T-helper 17 cell (primary cell): ENCODE results near the gene CMBL. TPM values are rescaled to one million over a fixed set of nuclear protein-coding genes. Genes with fewer than 3 reads are reported as not detected.
"Not testable (repeated sequence)": the region's sequence is repeated elsewhere in the genome, so short reads cannot be mapped to it uniquely, and the experiment has no call there.

Experiments used
- ATAC-seq: fragments of 150-1000 bp; cut with Tn5 transposase; 2 replicates; pipeline ENCODE4 v1.10.0; 2021; ENCODE audit warnings: mild to moderate bottlenecking, moderate library complexity
- DNase-seq, 3 donors: peaks; one replicate each; pipeline versions ENCODE4 v3.0.0 to v3.0.0-alpha.2; 2020 to 2021
- H3K9me3 ChIP-seq: one replicate; pipeline ENCODE4 v1.7.0; 2013; ENCODE audit warnings: low read length, mild to moderate bottlenecking; ENCODE audit not compliant: control insufficient read depth, poor library complexity, severe bottlenecking
- H3K27ac Mint-ChIP-seq: one replicate; pipeline ENCODE4 v1.8.0; 2022; ENCODE audit warnings: mild to moderate bottlenecking, moderate library complexity, mixed read lengths
- H3K27me3 Mint-ChIP-seq: one replicate; pipeline ENCODE4 v1.8.0; 2022; ENCODE audit warnings: mixed read lengths
- H3K36me3 Mint-ChIP-seq: one replicate; pipeline ENCODE4 v1.8.0; 2022; ENCODE audit warnings: low read depth, mixed read lengths
- H3K4me1 Mint-ChIP-seq: one replicate; pipeline ENCODE4 v1.8.0; 2022; ENCODE audit warnings: mild to moderate bottlenecking, mixed read lengths
- H3K4me3 Mint-ChIP-seq: one replicate; pipeline ENCODE4 v1.8.0; 2022; ENCODE audit warnings: mild to moderate bottlenecking, moderate library complexity, mixed read lengths
- total RNA-seq, 4 donors: library from RNA in 2 of 4; stranded (reverse) in 2 of 4; gene quantifications; one replicate each; pipeline ENCODE4 v1.2.3 and lab custom pipeline; 2022 to 2026

Gene CMBL
- total RNA-seq, 2 donors from 2014 or later, result 0.22 to 0.39 TPM

DNA sequence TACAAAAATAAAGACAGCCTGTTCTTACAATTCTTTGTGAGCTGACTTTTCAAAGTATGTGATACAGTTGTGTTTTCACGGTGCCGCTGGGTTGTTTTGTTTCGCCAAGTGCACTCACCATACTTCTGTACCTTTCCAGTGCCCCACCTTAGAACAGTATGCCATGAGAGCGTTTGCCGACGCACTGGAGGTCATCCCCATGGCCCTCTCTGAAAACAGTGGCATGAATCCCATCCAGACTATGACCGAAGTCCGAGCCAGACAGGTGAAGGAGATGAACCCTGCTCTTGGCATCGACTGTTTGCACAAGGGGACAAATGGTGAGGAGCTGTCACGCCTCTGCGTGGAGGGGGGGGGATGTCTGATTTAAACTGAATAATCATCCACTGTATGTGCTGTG lies 44.7 kb downstream of the CMBL start:
- Mint-ChIP-seq H3K36me3 (peaks cover 13% of the 10 kb centered on the region), H3K4me1 (peaks cover 11% of the 10 kb centered on the region), H3K27ac (no peak overlapping the region), H3K27me3 (no peaks in the 10 kb centered on the region), H3K4me3 (no peak overlapping the region)
- H3K9me3 ChIP-seq, result no peaks in the 10 kb centered on the region
- no peak for DNase-seq
- no peak for ATAC-seq

DNA sequence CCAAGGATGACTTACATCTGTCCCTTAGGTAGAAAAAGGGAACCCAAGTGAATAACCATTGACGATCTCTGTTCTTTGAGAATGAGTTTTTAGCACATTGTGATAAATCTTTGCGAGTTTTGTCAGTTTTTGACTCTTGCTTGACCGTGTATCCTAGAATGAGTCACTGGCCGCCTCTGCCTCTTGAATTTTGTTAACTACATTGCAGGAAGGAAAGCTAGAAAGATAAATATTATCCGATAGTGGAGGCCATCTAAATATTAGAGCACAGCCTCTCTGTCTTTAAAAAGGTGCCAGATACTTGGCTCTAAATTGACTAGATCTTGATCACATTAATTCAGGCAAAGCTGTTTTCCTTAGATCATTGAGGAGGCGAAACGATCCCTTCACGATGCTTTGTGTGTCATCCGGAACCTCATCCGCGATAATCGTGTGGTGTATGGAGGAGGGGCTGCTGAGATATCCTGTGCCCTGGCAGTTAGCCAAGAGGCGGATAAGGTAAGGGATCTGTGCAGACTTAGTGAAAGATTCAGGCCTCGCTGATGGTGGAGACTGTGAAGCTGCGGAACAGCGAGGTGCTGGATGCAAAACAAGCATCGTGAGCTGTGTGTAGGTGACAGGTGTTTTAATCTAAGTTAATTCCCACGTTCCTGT lies 45.5 kb downstream of the CMBL start:
- Mint-ChIP-seq H3K27me3 (no peaks in the 10 kb centered on the region), H3K4me1 (peaks cover 12% of the 10 kb centered on the region), H3K36me3 (peaks cover 15% of the 10 kb centered on the region), H3K27ac (no peak overlapping the region), H3K4me3 (no peak overlapping the region)
- ATAC-seq (no peak), DNase-seq (no peak)
- H3K9me3 ChIP-seq, result no peaks in the 10 kb centered on the region

DNA sequence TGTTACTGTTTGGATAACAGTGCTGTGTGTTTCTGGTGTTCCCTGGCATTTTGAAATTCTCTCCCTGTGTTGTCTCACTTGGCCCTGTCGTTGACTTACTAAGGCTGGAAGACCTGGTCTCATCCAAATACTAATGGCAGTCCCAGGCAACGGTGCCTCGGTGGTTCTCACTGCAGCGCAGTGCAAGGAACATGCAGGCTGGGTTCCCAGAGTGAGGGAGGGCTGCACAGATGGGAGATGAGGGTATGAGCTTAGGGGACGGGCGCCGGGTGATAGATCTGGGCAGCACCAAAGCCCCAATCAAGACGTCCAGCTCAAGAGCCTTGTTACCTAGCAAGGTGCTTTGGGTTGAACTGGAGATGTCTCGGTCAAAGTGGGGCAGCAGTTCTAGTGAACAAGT lies 46.6 kb downstream of the CMBL start:
- H3K4me3 Mint-ChIP-seq, result no peak overlapping the region
- no peaks in the 10 kb centered on the region for H3K27me3 Mint-ChIP-seq
- DNase-seq (no peak), ATAC-seq (no peak)
- no peak overlapping the region for H3K27ac Mint-ChIP-seq
- peaks cover 15% of the 10 kb centered on the region for H3K36me3 Mint-ChIP-seq
- no peaks in the 10 kb centered on the region for H3K9me3 ChIP-seq
- peaks cover 11% of the 10 kb centered on the region for H3K4me1 Mint-ChIP-seq

DNA sequence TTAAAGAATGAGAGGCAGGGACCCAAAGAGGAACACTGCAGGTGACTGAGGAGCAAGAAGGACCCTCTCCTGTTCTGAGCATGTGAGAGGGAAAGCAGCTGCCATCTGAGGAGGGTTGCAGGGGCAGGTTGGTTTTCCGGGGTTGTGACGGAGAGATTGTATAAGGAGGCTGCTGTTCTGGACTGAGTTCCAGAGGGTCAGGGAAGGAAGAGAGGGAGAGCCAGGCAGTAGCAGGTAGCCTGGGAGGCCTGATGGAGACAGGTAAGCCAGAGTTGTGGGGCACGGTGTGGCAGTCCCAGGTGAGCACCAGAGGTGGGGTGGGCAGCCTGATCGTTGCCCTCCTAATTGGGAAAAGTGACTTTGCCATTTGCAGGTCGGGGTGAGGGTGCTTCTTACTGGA lies 47.8 kb downstream of the CMBL start:
- peaks cover 17% of the 10 kb centered on the region for H3K36me3 Mint-ChIP-seq
- no peaks in the 10 kb centered on the region for H3K27me3 Mint-ChIP-seq
- DNase-seq (no peak), ATAC-seq (no peak)
- H3K9me3 ChIP-seq, result no peaks in the 10 kb centered on the region
- peaks cover 17% of the 10 kb centered on the region for H3K4me1 Mint-ChIP-seq
- no peak overlapping the region for H3K4me3 Mint-ChIP-seq
- H3K27ac Mint-ChIP-seq, result peak overlapping the region; percentile 88

DNA sequence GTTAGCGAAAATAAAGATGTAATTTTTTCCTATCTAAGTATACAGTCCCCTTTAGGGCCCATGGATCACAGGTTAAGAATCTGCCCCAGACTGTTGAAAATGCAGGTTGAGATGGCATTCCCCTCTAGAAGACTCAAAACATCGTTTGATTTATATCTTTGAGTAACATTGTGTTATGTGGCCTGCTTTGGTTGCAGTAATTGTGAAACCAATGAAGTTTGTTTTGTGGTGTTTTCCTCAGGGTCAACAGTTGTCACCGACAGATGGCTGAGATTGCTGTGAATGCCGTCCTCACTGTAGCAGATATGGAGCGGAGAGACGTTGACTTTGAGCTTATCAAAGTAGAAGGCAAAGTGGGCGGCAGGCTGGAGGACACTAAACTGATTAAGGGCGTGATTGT lies 49.8 kb downstream of the CMBL start:
- peaks cover 18% of the 10 kb centered on the region for H3K36me3 Mint-ChIP-seq
- no peaks in the 10 kb centered on the region for H3K27me3 Mint-ChIP-seq
- H3K9me3 ChIP-seq, result no peaks in the 10 kb centered on the region
- no peak overlapping the region for H3K4me3 Mint-ChIP-seq
- H3K4me1 Mint-ChIP-seq, result peaks cover 27% of the 10 kb centered on the region
- ATAC-seq (no peak), DNase-seq (no peak)
- H3K27ac Mint-ChIP-seq, result no peak overlapping the region

DNA sequence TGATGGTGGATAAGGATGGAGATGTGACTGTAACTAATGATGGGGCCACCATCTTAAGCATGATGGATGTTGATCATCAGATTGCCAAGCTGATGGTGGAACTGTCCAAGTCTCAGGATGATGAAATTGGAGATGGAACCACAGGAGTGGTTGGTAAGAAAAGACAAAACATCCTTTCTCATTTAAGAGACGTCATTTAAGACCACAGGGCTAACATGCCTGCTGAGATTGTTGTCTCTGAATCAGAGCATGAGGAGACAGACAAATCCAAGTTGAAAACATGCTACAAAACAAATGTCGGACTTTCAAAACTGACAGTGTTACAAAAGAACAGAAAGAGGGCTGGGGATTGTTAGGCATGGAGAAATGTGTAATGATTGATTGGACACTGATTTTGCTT lies 53.0 kb downstream of the CMBL start:
- no peak for DNase-seq
- ATAC-seq, result no peak
- H3K4me1 Mint-ChIP-seq, result peaks cover 40% of the 10 kb centered on the region
- H3K4me3 Mint-ChIP-seq, result no peak overlapping the region
- H3K9me3 ChIP-seq, result no peaks in the 10 kb centered on the region
- H3K36me3 Mint-ChIP-seq, result peaks cover 22% of the 10 kb centered on the region
- no peaks in the 10 kb centered on the region for H3K27me3 Mint-ChIP-seq
- peak overlapping the region; percentile 70 for H3K27ac Mint-ChIP-seq

DNA sequence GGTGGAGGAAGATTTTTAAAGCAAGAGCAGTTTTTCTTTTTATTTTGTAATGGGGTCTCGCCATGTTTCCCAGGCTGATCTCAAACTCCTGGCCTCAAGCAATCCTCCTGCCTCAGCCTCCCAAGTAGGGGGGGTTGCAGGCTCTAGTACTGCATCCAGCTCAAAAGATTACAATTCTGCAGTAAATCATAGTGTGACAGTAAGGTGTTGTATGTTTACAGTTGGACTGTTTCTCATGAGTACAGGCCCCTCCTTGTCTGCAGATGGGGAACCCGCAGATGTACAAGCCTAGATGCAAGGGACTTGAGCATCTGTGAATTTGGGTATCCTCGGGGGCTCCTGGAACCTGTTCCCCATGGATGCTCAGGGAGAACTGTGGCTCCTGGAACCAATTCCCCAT lies 54.3 kb downstream of the CMBL start:
- H3K9me3 ChIP-seq, result no peaks in the 10 kb centered on the region
- peak overlapping the region; percentile 70 for H3K27ac Mint-ChIP-seq
- no peaks in the 10 kb centered on the region for H3K27me3 Mint-ChIP-seq
- H3K4me3 Mint-ChIP-seq, result no peak overlapping the region
- DNase-seq, result no peak
- peaks cover 41% of the 10 kb centered on the region for H3K4me1 Mint-ChIP-seq
- H3K36me3 Mint-ChIP-seq, result peaks cover 16% of the 10 kb centered on the region
- no peak for ATAC-seq

DNA sequence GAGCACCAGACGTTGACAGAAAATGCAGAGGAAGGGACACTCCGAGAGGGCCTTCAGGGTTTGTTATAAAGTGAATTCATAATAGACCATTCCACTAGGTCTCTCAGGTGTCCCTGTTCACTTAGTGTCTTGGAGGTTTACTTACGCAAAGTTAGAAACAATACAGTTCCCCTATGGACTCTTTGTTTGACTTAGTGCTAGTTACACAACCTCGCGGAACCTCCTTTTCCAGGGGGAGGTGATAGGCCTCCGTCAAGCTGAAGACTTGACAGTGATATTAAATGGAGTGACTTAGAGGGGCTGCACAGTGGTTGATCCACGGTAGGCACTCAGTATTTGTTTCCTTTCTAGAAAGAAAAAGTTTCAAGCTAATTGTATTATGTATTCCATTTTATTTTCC lies 56.3 kb downstream of the CMBL start:
- H3K27ac Mint-ChIP-seq, result peak overlapping the region; percentile 99
- peaks cover 11% of the 10 kb centered on the region for H3K36me3 Mint-ChIP-seq
- H3K4me3 Mint-ChIP-seq, result peak overlapping the region; percentile 95
- ATAC-seq, result no peak
- H3K9me3 ChIP-seq, result no peaks in the 10 kb centered on the region
- peaks cover 43% of the 10 kb centered on the region for H3K4me1 Mint-ChIP-seq
- H3K27me3 Mint-ChIP-seq, result no peaks in the 10 kb centered on the region
- DNase-seq, result no peak

DNA sequence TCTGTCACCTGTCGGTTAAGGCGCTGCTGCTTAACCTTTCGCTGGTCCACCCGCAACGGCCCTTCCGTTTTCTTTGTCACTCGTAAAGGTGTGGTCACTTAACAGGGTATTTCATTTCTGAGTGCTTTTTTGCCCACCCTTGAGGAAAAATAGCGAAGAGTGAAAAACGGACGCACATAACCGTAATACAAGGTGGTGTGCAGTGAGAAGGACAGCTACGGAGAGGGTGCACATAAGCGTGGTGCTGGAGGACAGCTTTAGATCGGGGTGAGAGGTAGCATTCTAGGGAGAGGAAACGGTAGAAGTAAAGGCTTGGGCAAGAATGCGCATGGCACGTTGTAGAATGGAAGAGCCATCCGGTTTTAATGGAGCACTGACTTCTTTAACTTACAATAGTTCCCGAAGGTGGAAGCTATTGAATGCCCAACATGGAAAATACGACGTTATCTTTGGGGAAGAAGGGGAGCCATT lies 56.9 kb downstream of the CMBL start:
- H3K36me3 Mint-ChIP-seq, result peaks cover 11% of the 10 kb centered on the region

DNA sequence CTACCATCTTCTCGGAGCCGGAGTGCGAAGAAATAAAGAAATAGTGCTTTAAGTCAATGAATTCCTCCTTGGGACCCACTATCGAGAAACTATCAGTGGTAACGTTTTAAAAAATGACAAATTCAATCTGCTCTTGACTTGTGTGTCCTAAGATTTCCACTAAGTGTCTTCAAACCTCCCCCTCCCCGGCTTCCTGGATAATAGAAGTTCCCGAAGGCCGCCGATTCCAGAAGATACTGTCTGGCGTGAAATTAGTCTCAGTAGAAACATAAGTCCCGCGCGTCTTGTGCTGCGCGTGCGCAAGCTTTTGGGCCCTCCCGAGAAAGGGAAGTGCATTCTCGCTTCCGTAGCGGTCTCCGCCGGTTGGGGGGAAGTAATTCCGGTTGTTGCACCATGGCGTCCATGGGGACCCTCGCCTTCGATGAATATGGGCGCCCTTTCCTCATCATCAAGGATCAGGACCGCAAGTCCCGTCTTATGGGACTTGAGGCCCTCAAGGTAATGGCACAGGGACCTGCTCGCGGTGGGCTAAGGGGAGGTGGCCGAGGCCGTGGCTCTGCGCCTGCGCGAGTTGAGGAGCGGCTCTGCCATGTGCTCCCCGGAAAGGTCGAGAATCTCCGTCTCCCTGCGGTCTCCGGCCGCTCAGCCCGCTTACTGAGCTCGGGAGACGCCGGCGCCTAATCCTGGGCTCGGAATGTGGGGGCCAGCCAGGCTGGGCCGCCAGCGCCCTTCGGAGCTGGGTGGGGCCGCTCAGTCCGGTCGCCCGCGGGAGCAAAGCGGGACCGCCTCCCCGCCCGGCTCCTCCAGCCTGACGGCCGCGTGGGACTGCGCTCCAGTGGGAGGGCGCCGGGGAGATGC lies 57.5 kb downstream of the CMBL start, which contains the start of gene CCT5:
Gene CCT5, plus strand, starts transcription at position 333 of the 858 bp plus-strand sequence. Its CDS starts 61 bp downstream, at position 394.
- H3K9me3 ChIP-seq, result no peaks in the 10 kb centered on the region
- Mint-ChIP-seq H3K4me1 (peaks cover 38% of the 10 kb centered on the region), H3K4me3 (peak within 1 kb of the TSS; percentile 95), H3K27ac (peak within 1 kb of the TSS; percentile 99), H3K27me3 (no peaks in the 10 kb centered on the region), H3K36me3 (peaks cover 11% of the 10 kb centered on the region)
- DNase-seq (peak; percentile 76 to 85 (median 80)), ATAC-seq (peak; percentile 84)

More for the DNA sequence above, 56.9 kb downstream of the CMBL start:
- no peaks in the 10 kb centered on the region for H3K9me3 ChIP-seq
- Mint-ChIP-seq H3K27ac (peak overlapping the region; percentile 99), H3K4me3 (peak overlapping the region; percentile 95), H3K4me1 (peaks cover 40% of the 10 kb centered on the region), H3K27me3 (no peaks in the 10 kb centered on the region)
- ATAC-seq (peak; percentile 31), DNase-seq (no peak)

DNA sequence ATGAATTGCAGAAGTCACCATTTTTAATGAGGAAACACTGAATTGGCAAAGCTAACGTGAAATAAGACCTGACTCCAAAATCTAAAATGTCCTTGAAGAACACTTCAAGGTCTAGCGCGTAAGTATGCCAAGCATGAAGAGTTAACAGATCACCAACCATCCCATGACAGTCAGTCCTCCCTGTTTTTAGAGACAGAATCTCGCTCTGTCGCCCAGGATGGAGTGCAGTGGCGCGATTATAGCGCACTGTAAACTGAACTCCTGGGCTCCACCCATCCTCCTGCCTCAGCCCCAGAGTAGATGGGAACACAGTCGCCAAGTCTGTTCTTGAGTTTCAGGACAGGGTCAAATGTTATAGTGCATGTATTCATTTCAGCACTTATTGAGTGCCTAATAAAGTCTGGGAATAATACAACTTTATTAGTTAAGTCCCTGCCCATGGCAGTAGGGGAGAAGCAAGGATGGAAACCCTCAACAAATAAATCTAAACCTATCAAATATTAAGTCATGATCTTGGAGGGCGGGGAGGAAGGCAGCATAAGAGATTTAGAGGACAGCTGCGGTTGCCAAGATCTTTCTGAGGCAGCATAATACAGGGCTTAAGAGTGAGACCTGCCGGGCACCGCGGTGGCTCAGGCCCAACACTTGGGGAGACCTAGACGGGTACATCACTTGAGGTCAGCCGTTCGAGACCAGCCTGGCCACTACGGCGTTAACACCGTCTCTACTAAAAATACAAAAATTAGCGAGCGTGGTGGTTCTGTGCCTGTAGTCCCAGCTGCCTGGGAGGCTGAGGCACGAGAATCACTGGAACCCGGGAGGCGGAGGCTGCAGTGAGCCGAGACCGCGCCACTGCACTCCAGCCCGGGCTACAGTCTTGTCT lies 59.1 kb downstream of the CMBL start:
- peaks cover 8% of the 10 kb centered on the region for H3K36me3 Mint-ChIP-seq
- no peaks in the 10 kb centered on the region for H3K27me3 Mint-ChIP-seq
- peak overlapping the region; percentile 99 for H3K27ac Mint-ChIP-seq
- DNase-seq, result no peak
- peaks cover 25% of the 10 kb centered on the region for H3K4me1 Mint-ChIP-seq
- peak overlapping the region; percentile 95 for H3K4me3 Mint-ChIP-seq
- H3K9me3 ChIP-seq, result no peaks in the 10 kb centered on the region
- ATAC-seq, result no peak

DNA sequence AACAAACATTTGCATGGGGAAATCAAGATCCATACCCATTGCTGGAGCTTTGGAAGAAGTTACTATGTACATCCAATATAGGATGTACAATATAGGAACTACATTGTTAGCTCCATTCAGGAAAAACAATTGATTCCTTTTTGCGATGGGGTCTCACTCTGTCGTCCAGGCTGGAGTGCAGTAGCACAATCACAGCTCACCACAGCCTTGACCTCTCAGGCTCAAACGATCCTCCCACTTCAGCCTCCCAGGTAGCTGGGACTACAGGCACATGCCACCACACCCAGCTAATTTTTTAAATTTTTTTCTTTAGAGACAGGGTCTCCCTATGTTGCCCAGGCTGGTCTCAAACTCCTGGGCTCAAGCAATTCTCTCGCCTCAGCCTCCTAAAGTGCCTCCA lies 60.5 kb downstream of the CMBL start:
- H3K27me3 Mint-ChIP-seq, DNase-seq, H3K27ac Mint-ChIP-seq, H3K4me3 Mint-ChIP-seq, ATAC-seq, H3K9me3 ChIP-seq: not testable (repeated sequence)
- Mint-ChIP-seq H3K36me3 (peaks cover 10% of the 10 kb centered on the region), H3K4me1 (peaks cover 28% of the 10 kb centered on the region)

DNA sequence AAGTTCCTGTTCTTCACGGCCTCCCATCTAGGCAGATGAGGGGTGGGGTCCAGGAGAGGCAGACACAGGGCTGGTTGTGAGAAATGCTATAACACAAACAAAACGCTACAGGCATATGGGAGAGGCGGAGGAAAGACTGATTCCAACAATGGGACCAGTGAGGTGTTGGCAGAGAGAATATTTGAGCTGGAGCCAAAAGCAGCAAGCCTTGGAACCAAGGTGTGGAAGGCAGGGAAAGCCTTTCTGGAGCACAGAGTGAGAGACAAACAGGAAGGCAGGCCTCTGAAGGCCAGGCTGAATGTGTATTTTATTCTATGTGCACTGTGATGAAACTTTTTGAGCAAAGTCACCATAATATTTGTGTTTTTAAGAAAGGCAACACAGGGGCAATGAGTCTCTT lies 60.9 kb downstream of the CMBL start:
- ATAC-seq, result no peak
- peaks cover 10% of the 10 kb centered on the region for H3K36me3 Mint-ChIP-seq
- H3K27me3 Mint-ChIP-seq, result no peaks in the 10 kb centered on the region
- no peak overlapping the region for H3K27ac Mint-ChIP-seq
- H3K9me3 ChIP-seq, result no peaks in the 10 kb centered on the region
- no peak for DNase-seq
- H3K4me3 Mint-ChIP-seq, result no peak overlapping the region
- peaks cover 25% of the 10 kb centered on the region for H3K4me1 Mint-ChIP-seq
